A673 (cell line): Measurements from ENCODE around the gene SEM1.

Experiments
- CTCF ChIP-seq: fragments of 300-800, 200-600 bp; sonication (generic); conservative IDR thresholded peaks from 2 replicates; pipeline ENCODE4 v1.5.1; 2017; ENCODE audit warnings: low read depth, mild to moderate bottlenecking, antibody characterized with exemption, low read length, moderate library complexity, mixed read lengths
- EZH2 ChIP-seq: fragments of 200-600 bp; sonication (generic); IDR thresholded peaks from 2 replicates; pipeline ENCODE4 v1.6.1; 2017; ENCODE audit warnings: borderline replicate concordance, low read depth, mild to moderate bottlenecking, mixed read lengths, antibody characterized with exemption, low read length; ENCODE audit not compliant: poor library complexity, severe bottlenecking

GRCh38 chr7:96734343-96734742, 24.7 kb upstream of the SEM1 start:
- TF ChIP-seq CTCF: no peak
- TF ChIP-seq EZH2: no peak
